ENCODE measurements around the gene GRAP.

Gene GRAP

GRCh38 chr17:18984273-18985114 lies 62.3 kb downstream of the GRAP start:
- DNase-seq (ENCODE audit: low spot score) = no peak

- DNase-seq (ENCODE audit: low spot score) = no peak
Observed at GRCh38 chr17:18981642-18982424, 64.9 kb downstream of the GRAP start.

GRCh38 chr17:18981335-18981641 lies 65.5 kb downstream of the GRAP start:
- DNase-seq (ENCODE audit: low spot score) = no peak

- DNase-seq (ENCODE audit: low spot score) = no peak
Observed at GRCh38 chr17:18980682-18981334, 65.9 kb downstream of the GRAP start.

GRCh38 chr17:18978655-18979054 lies 68.1 kb downstream of the GRAP start:
- DNase-seq (ENCODE audit: low spot score) = no peak

GRCh38 chr17:18978050-18978449 lies 68.7 kb downstream of the GRAP start:
- no peak for DNase-seq (ENCODE audit: low spot score)

- no peak for DNase-seq (ENCODE audit: low spot score)
Observed at GRCh38 chr17:18977646-18978045, 69.1 kb downstream of the GRAP start.

GRCh38 chr17:18977021-18977420 lies 69.7 kb downstream of the GRAP start:
- no peak for DNase-seq (ENCODE audit: low spot score)

- no peak for DNase-seq (ENCODE audit: low spot score)
Observed at GRCh38 chr17:18976201-18976600, 70.6 kb downstream of the GRAP start.

- no peak for DNase-seq (ENCODE audit: low spot score)
Observed at GRCh38 chr17:18975597-18975996, 71.2 kb downstream of the GRAP start.

GRCh38 chr17:18974407-18975149 lies 72.2 kb downstream of the GRAP start:
- no peak for DNase-seq (ENCODE audit: low spot score)

- DNase-seq (ENCODE audit: low spot score) = no peak
Observed at GRCh38 chr17:18971801-18972200, 75.0 kb downstream of the GRAP start.

All from NAMALWA (cell line).